Right atrium auricular region (tissue), 2 donors: Measurements from ENCODE around the gene NINL. TPM values are rescaled to one million over a fixed set of nuclear protein-coding genes. Genes with fewer than 3 reads are reported as not detected.

ENCODE experiments used
- DNase-seq: peaks from one replicate; pipeline ENCODE4 v3.0.0-alpha.2; 2019; ENCODE audit warnings: low spot score
- H3K27ac ChIP-seq, 2 donors: fragments of 200-600 bp; sonication (generic); 1 replicate in 1 of 2; 2 replicates in 1 of 2; pipeline ENCODE4 v1.5.1; 2016 to 2019
- H3K27me3 ChIP-seq, 2 donors: fragments of 200-600 bp; sonication (generic); one replicate each; pipeline versions ENCODE4 v1.5.1 to v1.6.0; 2017 to 2019
- H3K36me3 ChIP-seq: fragments of 200-600 bp; sonication (generic); one replicate; pipeline ENCODE4 v1.5.1; 2016
- H3K4me1 ChIP-seq, 2 donors: fragments of 200-600 bp; sonication (generic); one replicate each; pipeline versions ENCODE4 v1.5.1 to v1.6.0; 2017 to 2019
- H3K4me3 ChIP-seq, 2 donors: fragments of 200-600 bp; sonication (generic); 1 replicate in 1 of 2; 2 replicates in 1 of 2; pipeline ENCODE4 v1.5.1; 2017 to 2019; ENCODE audit warnings: mild to moderate bottlenecking in 1 of 2, moderate library complexity in 1 of 2
- H3K9me3 ChIP-seq, 2 donors: fragments of 200-600 bp; sonication (generic); one replicate each; pipeline ENCODE4 v1.5.1; 2019
- total RNA-seq, 2 donors: library from RNA; depleted of rRNA; stranded (reverse); fragments of >200 nt; gene quantifications; one replicate each; pipeline ENCODE4 v1.1.0, GENCODE V29; 2016
- TF ChIP-seq, protein P1 (sequence below), 2 donors: fragments of 200-600 bp; sonication (generic); IDR thresholded peaks; one replicate each; pipeline ENCODE4 v1.5.1; 2019; ENCODE audit warnings: antibody characterized with exemption in 2 of 2

NINL gene
- total RNA-seq, 2 donors from 2014 or later: 3.7 to 4.8 TPM

- DNase-seq: peak; percentile 61
- H3K4me3 ChIP-seq: peak overlapping the region; percentile 89 to 98
- peaks cover 0 to 23% of the 10 kb centered on the region in 2 donors for H3K4me1 ChIP-seq
- H3K27ac ChIP-seq: peak overlapping the region; percentile 93 to 95
- no peaks in the 10 kb centered on the region for H3K9me3 ChIP-seq
- TF ChIP-seq, protein P1, sequence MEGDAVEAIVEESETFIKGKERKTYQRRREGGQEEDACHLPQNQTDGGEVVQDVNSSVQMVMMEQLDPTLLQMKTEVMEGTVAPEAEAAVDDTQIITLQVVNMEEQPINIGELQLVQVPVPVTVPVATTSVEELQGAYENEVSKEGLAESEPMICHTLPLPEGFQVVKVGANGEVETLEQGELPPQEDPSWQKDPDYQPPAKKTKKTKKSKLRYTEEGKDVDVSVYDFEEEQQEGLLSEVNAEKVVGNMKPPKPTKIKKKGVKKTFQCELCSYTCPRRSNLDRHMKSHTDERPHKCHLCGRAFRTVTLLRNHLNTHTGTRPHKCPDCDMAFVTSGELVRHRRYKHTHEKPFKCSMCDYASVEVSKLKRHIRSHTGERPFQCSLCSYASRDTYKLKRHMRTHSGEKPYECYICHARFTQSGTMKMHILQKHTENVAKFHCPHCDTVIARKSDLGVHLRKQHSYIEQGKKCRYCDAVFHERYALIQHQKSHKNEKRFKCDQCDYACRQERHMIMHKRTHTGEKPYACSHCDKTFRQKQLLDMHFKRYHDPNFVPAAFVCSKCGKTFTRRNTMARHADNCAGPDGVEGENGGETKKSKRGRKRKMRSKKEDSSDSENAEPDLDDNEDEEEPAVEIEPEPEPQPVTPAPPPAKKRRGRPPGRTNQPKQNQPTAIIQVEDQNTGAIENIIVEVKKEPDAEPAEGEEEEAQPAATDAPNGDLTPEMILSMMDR (IDR thresholded peaks at IDR 0.05): no peak
- H3K36me3 ChIP-seq: no peaks in the 10 kb centered on the region
- no peaks in the 10 kb centered on the region for H3K27me3 ChIP-seq
Measured at GRCh38 chr20:25624500-25624939, 39.2 kb upstream of the NINL start.

DNA sequence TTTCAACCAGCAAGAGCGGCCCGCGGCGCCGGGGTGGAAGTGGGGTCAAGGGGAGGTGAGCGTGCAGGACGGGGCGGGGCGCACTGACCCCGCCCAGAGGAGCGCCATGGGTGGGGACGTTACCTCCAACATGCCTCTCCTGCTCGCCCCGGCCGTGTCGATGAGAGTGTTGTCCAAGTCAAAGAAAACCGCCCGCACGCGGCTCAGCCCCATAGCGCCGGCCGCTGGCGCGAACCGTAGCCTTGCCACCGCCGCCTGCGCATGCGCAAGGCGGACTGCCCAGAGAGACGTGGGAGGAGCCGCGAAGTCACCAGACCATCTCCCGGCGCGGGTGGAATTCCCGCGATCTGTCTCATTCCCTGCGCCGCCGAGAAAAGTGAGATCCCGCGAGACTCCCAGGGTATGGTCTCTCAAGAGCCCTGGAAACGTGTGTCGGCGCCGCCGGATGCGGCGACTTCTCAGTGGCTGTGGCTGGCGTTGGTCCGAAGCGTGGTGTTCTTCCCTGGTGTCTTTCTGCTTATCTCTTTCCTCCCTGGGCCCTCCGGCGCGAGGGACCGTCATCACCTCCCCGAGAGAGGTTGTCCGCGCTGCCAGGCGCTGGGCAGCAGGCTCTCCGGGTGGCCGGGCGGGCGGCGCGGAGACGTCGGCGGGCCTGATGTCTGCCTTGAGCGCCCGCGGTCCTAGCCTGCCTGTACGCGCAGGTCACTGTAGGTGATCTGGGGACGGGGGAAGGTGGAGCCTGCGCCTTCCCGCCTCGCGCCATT lies 38.6 kb upstream of the NINL start, which contains the start of gene NANP:
Gene NANP (minus strand): TSS at position 279 of the 764 bp plus-strand sequence. CDS start 66 bp downstream, at position 213.
- Histone ChIP-seq H3K27ac (peak within 1 kb of the TSS; percentile 93 to 95), H3K4me1 (peaks cover 0 to 23% of the 10 kb centered on the region in 2 donors), H3K27me3 (no peaks in the 10 kb centered on the region), H3K9me3 (no peaks in the 10 kb centered on the region), H3K36me3 (no peaks in the 10 kb centered on the region), H3K4me3 (peak within 1 kb of the TSS; percentile 89 to 98)
- TF ChIP-seq, protein P1 (IDR thresholded peaks at IDR 0.05): no peak
- peak; percentile 98 for DNase-seq

GRCh38 chr20:25623225-25623735 lies 37.9 kb upstream of the NINL start:
- DNase-seq: peak; percentile 65
- no peaks in the 10 kb centered on the region for H3K9me3 ChIP-seq

DNA sequence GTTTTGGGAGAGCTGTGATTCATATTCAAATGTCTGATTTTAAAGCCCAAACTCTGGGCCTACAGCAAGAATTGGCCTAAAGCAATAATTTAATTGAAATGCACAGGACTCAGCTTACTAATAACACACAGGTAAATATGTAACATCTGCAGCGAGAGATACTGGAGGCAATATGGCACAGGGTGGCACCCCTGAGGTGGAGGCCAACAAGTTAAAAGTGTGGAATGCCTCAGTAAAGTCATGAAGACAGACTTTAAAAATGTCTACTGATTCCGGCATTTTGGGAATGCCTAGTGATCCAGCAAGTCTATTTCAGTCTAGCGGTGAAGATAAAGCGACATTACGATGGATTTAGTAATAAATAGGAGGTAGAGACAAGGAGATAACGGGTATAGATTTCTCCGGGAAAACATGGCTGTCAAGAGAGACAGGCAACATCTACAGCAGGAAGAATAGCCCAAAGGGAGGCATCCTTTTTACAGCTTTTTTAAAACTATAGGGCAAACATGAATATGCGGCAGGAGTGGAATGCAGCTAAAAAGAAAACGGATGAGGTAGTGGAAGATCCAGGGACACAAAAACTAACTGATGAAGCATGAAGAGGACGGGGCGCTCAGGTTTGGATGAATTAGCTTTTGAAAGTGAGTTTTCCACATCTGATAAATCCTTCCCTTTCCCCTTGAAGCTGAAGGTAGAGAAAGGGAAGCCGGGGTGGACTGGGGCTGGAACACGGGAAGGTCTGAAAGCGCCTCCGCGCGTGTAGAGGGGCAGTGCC lies 37.3 kb upstream of the NINL start:
- no peaks in the 10 kb centered on the region for H3K36me3 ChIP-seq
- TF ChIP-seq, protein P1 (IDR thresholded peaks at IDR 0.05): peak in 1 of 2 donors; percentile 18
- DNase-seq: no peak

More at GRCh38 chr20:25623225-25623735, 37.9 kb upstream of the NINL start:
- no peaks in the 10 kb centered on the region for H3K36me3 ChIP-seq
- peak overlapping the region; percentile 89 to 98 for H3K4me3 ChIP-seq
- no peaks in the 10 kb centered on the region for H3K27me3 ChIP-seq
- H3K4me1 ChIP-seq: peaks cover 0 to 23% of the 10 kb centered on the region in 2 donors
- peak overlapping the region; percentile 93 to 95 for H3K27ac ChIP-seq
- TF ChIP-seq, protein P1 (IDR thresholded peaks at IDR 0.05): peak in 1 of 2 donors; percentile 1

DNA sequence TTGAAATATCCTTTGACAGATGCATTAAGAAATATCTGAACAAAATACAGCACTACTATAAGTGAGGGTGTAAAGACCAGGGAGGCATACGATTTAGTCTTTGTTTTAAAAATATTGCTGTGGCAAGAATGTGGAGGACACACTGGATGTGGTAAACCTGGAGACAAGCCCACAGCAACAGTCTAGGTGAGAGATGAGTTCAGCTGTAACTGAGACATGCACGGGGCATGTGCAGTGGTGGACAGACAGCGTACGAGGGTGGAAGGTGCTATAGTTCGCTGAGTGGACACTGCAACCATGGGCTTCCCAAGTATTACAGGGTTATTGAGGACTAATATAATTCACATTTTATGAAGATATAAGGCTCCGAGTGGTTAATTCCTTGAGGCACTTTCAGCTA lies 36.7 kb upstream of the NINL start:
- H3K36me3 ChIP-seq: no peaks in the 10 kb centered on the region
- no peaks in the 10 kb centered on the region for H3K9me3 ChIP-seq
- H3K27me3 ChIP-seq: no peaks in the 10 kb centered on the region
- DNase-seq: no peak
- no peak overlapping the region for H3K27ac ChIP-seq
- no peak overlapping the region for H3K4me3 ChIP-seq
- H3K4me1 ChIP-seq: peaks cover 0 to 23% of the 10 kb centered on the region in 2 donors
- TF ChIP-seq, protein P1 (IDR thresholded peaks at IDR 0.05): no peak

More for the DNA sequence above, 37.3 kb upstream of the NINL start:
- peaks cover 0 to 23% of the 10 kb centered on the region in 2 donors for H3K4me1 ChIP-seq
- H3K27ac ChIP-seq: peak overlapping the region; percentile 93 to 95
- H3K4me3 ChIP-seq: peak overlapping the region; percentile 89 to 98
- no peaks in the 10 kb centered on the region for H3K9me3 ChIP-seq
- H3K27me3 ChIP-seq: no peaks in the 10 kb centered on the region
